GM23248 (cell line): Measurements from ENCODE around the gene L3MBTL3. TPM values are rescaled to one million over a fixed set of nuclear protein-coding genes. Genes with fewer than 3 reads are reported as not detected.

Experiments used
- DNase-seq: peaks from one replicate; pipeline ENCODE4 v3.0.0-alpha.2; 2015
- H2AFZ ChIP-seq: fragments of 200-600 bp; sonication (generic); 2 replicates; pipeline ENCODE4 v1.6.1; 2016; ENCODE audit warnings: antibody characterized with exemption
- H3F3A ChIP-seq: fragments of 200-600 bp; sonication (generic); 2 replicates; pipeline ENCODE4 v1.6.1; 2016; ENCODE audit warnings: mild to moderate bottlenecking, antibody characterized with exemption, mixed run types; ENCODE audit not compliant: insufficient read depth
- H3K27ac ChIP-seq: fragments of 200-600 bp; sonication (generic); 2 replicates; pipeline ENCODE4 v1.5.1; 2016; ENCODE audit warnings: mild to moderate bottlenecking
- H3K27me3 ChIP-seq: fragments of 200-600 bp; sonication (generic); replicated peaks from 2 replicates; pipeline ENCODE4 v1.6.1; 2016; ENCODE audit warnings: mild to moderate bottlenecking; ENCODE audit not compliant: insufficient read depth
- H3K36me3 ChIP-seq: fragments of 200-600 bp; sonication (generic); 2 replicates; pipeline ENCODE4 v1.6.1; 2016; ENCODE audit warnings: low read depth, mild to moderate bottlenecking
- H3K4me1 ChIP-seq: fragments of 200-600 bp; sonication (generic); 2 replicates; pipeline ENCODE4 v1.6.1; 2016; ENCODE audit warnings: mild to moderate bottlenecking; ENCODE audit not compliant: insufficient read depth
- H3K4me2 ChIP-seq: fragments of 200-600 bp; sonication (generic); one replicate; pipeline ENCODE4 v1.6.1; 2016; ENCODE audit warnings: mild to moderate bottlenecking; ENCODE audit not compliant: unreplicated experiment
- H3K4me3 ChIP-seq: fragments of 200-600 bp; sonication (generic); 2 replicates; pipeline ENCODE4 v1.5.1; 2016; ENCODE audit warnings: mild to moderate bottlenecking
- H3K79me2 ChIP-seq: fragments of 200-600 bp; sonication (generic); 2 replicates; pipeline ENCODE4 v1.6.1; 2016; ENCODE audit warnings: mild to moderate bottlenecking; ENCODE audit not compliant: insufficient read depth
- H3K9ac ChIP-seq: fragments of 200-600 bp; sonication (generic); 2 replicates; pipeline ENCODE4 v1.6.1; 2016; ENCODE audit warnings: mild to moderate bottlenecking
- H3K9me2 ChIP-seq: fragments of 200-600 bp; sonication (generic); 2 replicates; pipeline ENCODE4 v1.6.1; 2016; ENCODE audit warnings: mixed run types, mild to moderate bottlenecking, moderate library complexity; ENCODE audit not compliant: insufficient read depth
- H3K9me3 ChIP-seq: fragments of 200-600 bp; sonication (generic); one replicate; pipeline ENCODE4 v1.6.1; 2017; ENCODE audit warnings: low read depth
- H4K20me1 ChIP-seq: fragments of 200-600 bp; sonication (generic); 2 replicates; pipeline ENCODE4 v1.6.0; 2016; ENCODE audit not compliant: insufficient read depth
- EZH2 ChIP-seq: fragments of 200-600 bp; sonication (generic); IDR thresholded peaks from 2 replicates; pipeline ENCODE4 v1.6.1; 2018; ENCODE audit warnings: antibody characterized with exemption, mild to moderate bottlenecking; ENCODE audit not compliant: insufficient read depth, poor library complexity, severe bottlenecking
- EZH2phosphoT487 ChIP-seq: fragments of 200-600 bp; sonication (generic); IDR thresholded peaks from 2 replicates; pipeline ENCODE4 v1.6.1; 2018; ENCODE audit warnings: antibody characterized with exemption, moderate library complexity, mild to moderate bottlenecking, low read depth; ENCODE audit not compliant: insufficient read depth
- WGBS, 2 experiments: methylation state at CpG; one replicate each; pipeline ENCODE4 v1.1.6; 2015 to 2017; ENCODE audit warnings: low lambda C conversion rate in 2 of 2, low coverage in 1 of 2; ENCODE audit errors: missing lambda C conversion rate in 2 of 2; 5-methylcytosine and 5-hydroxymethylcytosine counted together
- in situ Hi-C: fragments of 300-500 bp; cut with MboI; formaldehyde crosslinking; loops from 2 replicates; pipeline ENCODE4 v1.15.0; 2020
- polyA plus RNA-seq: library from polyadenylated mRNA; unstranded; fragments of >200 nt; fragmentation: Nextera tagmentation; extraction: Ambion mirVana; gene quantifications from 2 replicates; pipeline ENCODE4 v1.2.1, GENCODE V29; 2016
- total RNA-seq: library from RNA; depleted of rRNA; stranded (reverse); fragments of >200 nt; shearing (Covaris generic); gene quantifications from 2 replicates; pipeline ENCODE4 v1.2.3, GENCODE V29; 2014

Gene L3MBTL3
- total and polyA plus RNA-seq, 2 experiments from 2014 or later: 3.3 to 4.3 TPM

GRCh38 chr6:130020073-130020906, 1.9 kb downstream of the L3MBTL3 start:
- Histone ChIP-seq H3K27ac (peak overlapping the region; percentile 62), H3K4me1 (peaks cover 3% of the 10 kb centered on the region; the same call in 1 of the 2 replicates), H3K4me3 (peak overlapping the region; percentile 80), H3F3A (peaks cover 14% of the 10 kb centered on the region), H3K27me3 (no peaks in the 10 kb centered on the region), H3K79me2 (0 out of 2 replicates have a peak, but pooled peaks cover 4% of the 10 kb centered on the region), H3K9me2 (no peaks in the 10 kb centered on the region), H3K36me3 (no peaks in the 10 kb centered on the region), H3K4me2 (peak overlapping the region; percentile 84), H2AFZ (peak overlapping the region; percentile 88), H3K9ac (peak overlapping the region; percentile 71), H4K20me1 (no peaks in the 10 kb centered on the region), H3K9me3 (no peaks in the 10 kb centered on the region)
- in situ Hi-C loops: loop anchor here (10.0 kb wide), 2 partner anchors 425 to 525 kb away; no protein-coding TSS in a partner anchor
- WGBS, 2 experiments: 1% methylated on average over 35 to 78 of the region's 84 CpGs
- peak; percentile 59 for DNase-seq
- no peak for TF ChIP-seq EZH2phosphoT487
- TF ChIP-seq EZH2: no peak

- peak; percentile 97 for DNase-seq
- peak overlapping the region; percentile 62 for H3K27ac ChIP-seq
- in situ Hi-C loops: loop anchor here (10.0 kb wide), 2 partner anchors 426 to 526 kb away; no protein-coding TSS in a partner anchor
Measured at GRCh38 chr6:130020907-130021629, 2.7 kb downstream of the L3MBTL3 start.

GRCh38 chr6:130026859-130027258, 8.5 kb downstream of the L3MBTL3 start:
- in situ Hi-C loops: loop anchor here (10.0 kb wide), 2 partner anchors 432 to 532 kb away; no protein-coding TSS in a partner anchor
- Histone ChIP-seq H3K27ac (no peak overlapping the region), H3K4me3 (no peak overlapping the region), H3K27me3 (no peaks in the 10 kb centered on the region), H4K20me1 (no peaks in the 10 kb centered on the region), H3K4me1 (peaks cover 8% of the 10 kb centered on the region), H3K9me2 (no peaks in the 10 kb centered on the region), H3K9ac (no peak overlapping the region), H3K36me3 (no peaks in the 10 kb centered on the region), H3F3A (peaks cover 11% of the 10 kb centered on the region; the same call in 1 of the 2 replicates), H3K4me2 (no peak overlapping the region), H3K79me2 (0 out of 2 replicates have a peak, but pooled peaks cover 4% of the 10 kb centered on the region), H3K9me3 (no peaks in the 10 kb centered on the region), H2AFZ (no peak overlapping the region)
- peak; percentile 56 for DNase-seq
- TF ChIP-seq EZH2phosphoT487 (no peak), EZH2 (no peak)
- WGBS, 2 experiments: 65 to 75% methylated on average over 2 of the region's 2 CpGs

More at GRCh38 chr6:130020907-130021629, 2.7 kb downstream of the L3MBTL3 start:
- Histone ChIP-seq H3K79me2 (0 out of 2 replicates have a peak, but pooled peaks cover 4% of the 10 kb centered on the region), H3K9me2 (no peaks in the 10 kb centered on the region), H3K27me3 (no peaks in the 10 kb centered on the region), H3K4me3 (peak overlapping the region; percentile 80), H3F3A (peaks cover 14% of the 10 kb centered on the region), H3K4me1 (peaks cover 3% of the 10 kb centered on the region; the same call in 1 of the 2 replicates), H3K36me3 (no peaks in the 10 kb centered on the region), H3K9me3 (no peaks in the 10 kb centered on the region), H2AFZ (peak overlapping the region; percentile 88), H3K4me2 (peak overlapping the region; percentile 84), H4K20me1 (no peaks in the 10 kb centered on the region), H3K9ac (peak overlapping the region; percentile 71)
- WGBS, 2 experiments: 4 to 6% methylated on average over 29 of the region's 29 CpGs
- TF ChIP-seq EZH2 (no peak), EZH2phosphoT487 (no peak)

GRCh38 chr6:130027948-130028347, 9.6 kb downstream of the L3MBTL3 start:
- DNase-seq: no peak
- H2AFZ ChIP-seq: no peak overlapping the region
- in situ Hi-C loops: loop anchor here (10.0 kb wide), 2 partner anchors 433 to 533 kb away; no protein-coding TSS in a partner anchor
- H3K9me2 ChIP-seq: no peaks in the 10 kb centered on the region
- H3K27ac ChIP-seq: no peak overlapping the region
- no peak overlapping the region for H3K4me3 ChIP-seq
- TF ChIP-seq EZH2: no peak
- TF ChIP-seq EZH2phosphoT487: no peak
- WGBS, 2 experiments: 94 to 100% methylated on average over 1 of the region's 1 CpG
- H3K27me3 ChIP-seq: no peaks in the 10 kb centered on the region
- H3K9ac ChIP-seq: no peak overlapping the region
- no peaks in the 10 kb centered on the region; the same call in 1 of the 2 replicates for H3K36me3 ChIP-seq
- no peaks in the 10 kb centered on the region for H4K20me1 ChIP-seq
- peaks cover 11% of the 10 kb centered on the region; the same call in 1 of the 2 replicates for H3F3A ChIP-seq
- no peaks in the 10 kb centered on the region for H3K79me2 ChIP-seq
- peaks cover 8% of the 10 kb centered on the region for H3K4me1 ChIP-seq
- no peaks in the 10 kb centered on the region for H3K9me3 ChIP-seq
- H3K4me2 ChIP-seq: no peak overlapping the region
